Activated CD8-positive, alpha-beta T cell treated with anti-CD3 and anti-CD28 coated beads for 36 hours (primary cell): ENCODE results near the gene PTPRN2. TPM values are rescaled to one million over a fixed set of nuclear protein-coding genes. Genes with fewer than 3 reads are reported as not detected.

Experiments used
- ATAC-seq: fragments of 200-7000 bp; cut with Tn5 transposase; one replicate; pipeline ENCODE4 v1.10.0; 2021; ENCODE audit warnings: mild to moderate bottlenecking, moderate library complexity
- CTCF ChIA-PET: fragments of 350-600 bp; sonication (Branson Sonifier 250); formaldehyde crosslinking; loops from one replicate; lab custom pipeline; 2021; ENCODE audit warnings: antibody characterized with exemption; lab: Charles Lee
- POLR2A ChIA-PET: fragments of 350-600 bp; sonication (Branson Sonifier 250); formaldehyde crosslinking; loops from one replicate; lab custom pipeline; 2021; ENCODE audit warnings: antibody characterized with exemption; lab: Charles Lee
- DNase-seq: peaks from one replicate; pipeline ENCODE4 v3.0.0-alpha.2; 2020
- H3K27ac Mint-ChIP-seq: one replicate; pipeline ENCODE4 v1.8.0; 2021; ENCODE audit warnings: mild to moderate bottlenecking, mixed read lengths
- H3K27me3 Mint-ChIP-seq: one replicate; pipeline ENCODE4 v1.8.0; 2021; ENCODE audit warnings: mixed read lengths
- H3K36me3 Mint-ChIP-seq: one replicate; pipeline ENCODE4 v1.8.0; 2021; ENCODE audit warnings: low read depth, mixed read lengths
- H3K4me1 Mint-ChIP-seq: one replicate; pipeline ENCODE4 v1.8.0; 2021; ENCODE audit warnings: low read depth, mixed read lengths
- H3K4me3 Mint-ChIP-seq: one replicate; pipeline ENCODE4 v1.8.0; 2021; ENCODE audit warnings: mild to moderate bottlenecking, moderate library complexity, mixed read lengths
- H3K9me3 Mint-ChIP-seq: one replicate; pipeline ENCODE4 v1.8.0; 2021; ENCODE audit warnings: mixed read lengths
- intact Hi-C: fragments of 100-400 bp; cut with micrococcal nuclease; formaldehyde crosslinking; loops from one replicate; pipeline ENCODE4 v1.10.0; 2022
- total RNA-seq, 2 experiments: library from RNA; stranded (reverse); gene quantifications; one replicate each; pipeline ENCODE4 v1.2.3, GENCODE V29; 2021
- TF ChIP-seq, protein P1 (sequence below): fragments of 200-600 bp; IDR thresholded peaks from one replicate; pipeline ENCODE4 v1.8.0; 2022; ENCODE audit warnings: antibody characterized with exemption, mild to moderate bottlenecking

Gene PTPRN2
- total RNA-seq, 2 experiments from 2014 or later = 0.49 to 0.65 TPM

- TF ChIP-seq, protein P1, sequence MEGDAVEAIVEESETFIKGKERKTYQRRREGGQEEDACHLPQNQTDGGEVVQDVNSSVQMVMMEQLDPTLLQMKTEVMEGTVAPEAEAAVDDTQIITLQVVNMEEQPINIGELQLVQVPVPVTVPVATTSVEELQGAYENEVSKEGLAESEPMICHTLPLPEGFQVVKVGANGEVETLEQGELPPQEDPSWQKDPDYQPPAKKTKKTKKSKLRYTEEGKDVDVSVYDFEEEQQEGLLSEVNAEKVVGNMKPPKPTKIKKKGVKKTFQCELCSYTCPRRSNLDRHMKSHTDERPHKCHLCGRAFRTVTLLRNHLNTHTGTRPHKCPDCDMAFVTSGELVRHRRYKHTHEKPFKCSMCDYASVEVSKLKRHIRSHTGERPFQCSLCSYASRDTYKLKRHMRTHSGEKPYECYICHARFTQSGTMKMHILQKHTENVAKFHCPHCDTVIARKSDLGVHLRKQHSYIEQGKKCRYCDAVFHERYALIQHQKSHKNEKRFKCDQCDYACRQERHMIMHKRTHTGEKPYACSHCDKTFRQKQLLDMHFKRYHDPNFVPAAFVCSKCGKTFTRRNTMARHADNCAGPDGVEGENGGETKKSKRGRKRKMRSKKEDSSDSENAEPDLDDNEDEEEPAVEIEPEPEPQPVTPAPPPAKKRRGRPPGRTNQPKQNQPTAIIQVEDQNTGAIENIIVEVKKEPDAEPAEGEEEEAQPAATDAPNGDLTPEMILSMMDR = no peak
- H3K27ac Mint-ChIP-seq = no peak overlapping the region
- H3K27me3 Mint-ChIP-seq = no peaks in the 10 kb centered on the region
- ChIA-PET CTCF (no interaction called here), POLR2A (no interaction called here)
- H3K4me1 Mint-ChIP-seq = no peaks in the 10 kb centered on the region
- no peak overlapping the region for H3K4me3 Mint-ChIP-seq
- DNase-seq (no peak), ATAC-seq (no peak)
- no peaks in the 10 kb centered on the region for H3K36me3 Mint-ChIP-seq
- intact Hi-C loops = no loop called here
- H3K9me3 Mint-ChIP-seq = no peaks in the 10 kb centered on the region
Observed at GRCh38 chr7:158022601-158023000, 565.0 kb downstream of the PTPRN2 start.

DNA sequence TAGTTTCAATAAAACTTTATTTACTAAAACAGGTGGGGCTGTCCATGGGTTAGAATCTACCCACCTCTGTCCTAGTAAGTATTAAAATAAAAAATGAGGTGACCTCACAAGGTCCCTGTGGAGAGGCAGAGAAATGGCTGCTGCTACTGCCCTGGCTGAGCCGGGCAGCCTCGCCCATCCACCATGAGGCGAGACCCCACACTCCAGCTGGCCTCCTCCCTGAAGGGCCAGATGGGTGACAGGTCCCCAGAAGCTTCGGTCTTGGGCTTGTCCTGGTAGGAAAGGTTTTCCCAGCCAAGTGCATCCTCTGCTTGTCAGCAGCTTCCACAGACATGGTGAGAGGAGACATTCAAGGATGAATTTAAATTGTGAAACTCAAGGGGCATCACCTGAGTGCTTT lies 565.8 kb downstream of the PTPRN2 start:
- TF ChIP-seq, protein P1 = no peak
- CTCF ChIA-PET = no interaction called here
- DNase-seq = no peak
- no peak for ATAC-seq
- Mint-ChIP-seq H3K4me1 (no peaks in the 10 kb centered on the region), H3K36me3 (no peaks in the 10 kb centered on the region), H3K4me3 (no peak overlapping the region), H3K9me3 (no peaks in the 10 kb centered on the region), H3K27me3 (no peaks in the 10 kb centered on the region), H3K27ac (no peak overlapping the region)
- intact Hi-C loops = no loop called here
- POLR2A ChIA-PET = no interaction called here

DNA sequence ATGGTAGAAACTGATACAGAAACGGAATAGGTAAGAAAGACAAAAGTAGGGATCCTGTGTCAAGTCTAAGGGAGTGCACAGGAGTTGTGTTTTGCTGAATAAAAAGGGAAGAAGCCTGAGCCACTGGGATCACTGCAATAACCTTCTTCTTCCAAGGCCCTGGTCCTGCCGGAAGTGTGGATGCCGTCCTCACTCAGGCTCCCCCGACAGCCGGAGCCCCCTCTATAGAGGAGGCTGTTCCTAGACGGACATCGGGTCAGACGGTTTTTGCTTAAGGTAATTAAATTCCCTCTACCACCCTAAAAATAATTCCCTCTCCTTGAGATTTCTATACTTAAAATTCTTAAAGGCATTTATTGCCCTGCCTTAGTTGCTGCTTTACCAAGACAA lies 566.9 kb downstream of the PTPRN2 start:
- Mint-ChIP-seq H3K27ac (no peak overlapping the region), H3K36me3 (no peaks in the 10 kb centered on the region)
- no peak for DNase-seq

DNA sequence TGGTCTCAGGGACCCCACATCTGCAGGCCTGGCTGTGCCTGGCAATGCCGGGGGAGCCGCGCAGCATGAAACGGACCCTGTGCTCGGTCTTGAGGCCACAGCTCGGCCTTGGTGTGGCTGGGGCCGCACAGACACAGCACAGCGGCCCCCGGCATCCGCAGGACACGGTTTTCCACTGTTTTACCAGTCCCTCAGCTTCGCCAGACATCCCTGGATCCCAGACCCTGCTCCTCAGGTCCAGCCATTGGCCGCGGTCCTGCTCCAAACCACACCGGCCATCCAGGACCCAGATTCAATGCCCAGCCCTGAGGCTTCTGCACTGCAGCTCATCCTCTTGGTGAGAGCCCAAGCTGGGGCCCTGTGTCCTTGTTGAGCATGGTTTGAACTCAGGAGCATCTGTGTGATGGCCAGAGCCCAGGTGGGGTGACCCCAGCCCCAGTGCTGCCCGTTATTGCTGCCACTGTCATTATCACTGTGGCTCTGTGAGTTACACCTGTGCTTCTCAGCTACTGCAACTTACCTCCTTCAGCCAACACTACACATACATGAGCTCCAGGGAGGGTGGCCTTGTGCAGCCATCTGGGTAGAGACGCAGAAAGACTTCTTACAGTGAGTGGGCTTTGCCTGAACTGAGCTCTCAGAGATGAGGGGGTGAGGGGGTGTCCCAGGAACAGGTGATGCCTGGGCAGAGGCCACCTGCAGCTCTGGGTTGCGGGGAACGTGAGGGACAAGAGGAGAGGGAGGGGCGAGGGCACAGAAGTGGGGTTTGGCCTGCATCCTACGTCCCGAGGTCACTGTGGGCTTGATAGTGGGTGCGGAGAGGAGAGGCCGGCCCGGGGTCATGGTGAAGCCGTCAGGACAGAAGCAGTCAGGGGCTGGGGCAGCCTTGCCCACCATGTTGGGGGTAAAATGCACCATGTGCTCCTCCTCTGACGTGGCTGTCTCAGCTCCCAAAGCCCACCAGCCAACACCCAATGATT lies 567.6 kb downstream of the PTPRN2 start:
- no peak for DNase-seq
- H3K27ac Mint-ChIP-seq = no peak overlapping the region
- no peaks in the 10 kb centered on the region for H3K36me3 Mint-ChIP-seq
- no peaks in the 10 kb centered on the region for H3K4me1 Mint-ChIP-seq
- TF ChIP-seq, protein P1 = no peak
- intact Hi-C loops = no loop called here
- ChIA-PET POLR2A (no interaction called here), CTCF (no interaction called here)
- no peaks in the 10 kb centered on the region for H3K27me3 Mint-ChIP-seq
- ATAC-seq = no peak
- H3K4me3 Mint-ChIP-seq = no peak overlapping the region
- no peaks in the 10 kb centered on the region for H3K9me3 Mint-ChIP-seq

More for the DNA sequence above, 566.9 kb downstream of the PTPRN2 start:
- intact Hi-C loops = no loop called here
- H3K9me3 Mint-ChIP-seq = no peaks in the 10 kb centered on the region
- H3K4me1 Mint-ChIP-seq = no peaks in the 10 kb centered on the region
- ATAC-seq = no peak
- no peak overlapping the region for H3K4me3 Mint-ChIP-seq
- H3K27me3 Mint-ChIP-seq = no peaks in the 10 kb centered on the region
- TF ChIP-seq, protein P1 = no peak
- CTCF ChIA-PET = no interaction called here
- POLR2A ChIA-PET = no interaction called here

DNA sequence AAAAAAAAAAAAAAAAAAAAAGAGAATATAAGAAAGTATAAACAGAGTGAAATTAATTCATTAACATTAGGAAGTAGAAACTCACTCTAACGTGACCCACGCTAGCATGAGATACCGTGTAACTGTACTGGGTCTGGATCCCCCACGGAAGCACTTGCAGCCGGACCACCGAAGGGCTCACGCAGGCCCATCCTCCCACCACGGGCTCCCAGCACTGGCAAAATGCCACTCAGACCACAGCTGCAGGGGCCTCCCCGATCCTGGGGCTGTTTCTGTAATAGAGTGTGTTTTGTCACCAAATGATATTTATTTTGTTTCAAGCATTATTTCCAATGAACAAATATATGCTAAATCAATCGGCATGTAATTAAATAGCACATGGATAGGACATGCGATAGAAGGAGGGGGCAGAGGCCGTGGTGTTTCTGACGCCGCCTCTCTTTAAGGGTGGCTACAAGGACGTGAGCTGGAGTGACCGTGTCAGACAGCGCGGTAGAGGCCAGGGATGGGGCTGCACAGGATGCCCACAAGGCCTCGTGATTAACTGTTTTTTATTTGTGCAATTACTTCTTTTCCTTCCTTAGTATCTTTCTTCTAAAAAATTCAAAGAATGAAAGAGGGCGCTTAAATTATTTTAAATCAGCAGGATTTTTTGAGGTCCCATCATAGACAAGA lies 568.5 kb downstream of the PTPRN2 start:
- DNase-seq (no peak), ATAC-seq (no peak)
- Mint-ChIP-seq H3K4me1 (no peaks in the 10 kb centered on the region), H3K9me3 (no peaks in the 10 kb centered on the region), H3K27ac (no peak overlapping the region), H3K36me3 (no peaks in the 10 kb centered on the region), H3K27me3 (no peaks in the 10 kb centered on the region), H3K4me3 (no peak overlapping the region)
- ChIA-PET CTCF (no interaction called here), POLR2A (no interaction called here)
- intact Hi-C loops = no loop called here
- TF ChIP-seq, protein P1 = no peak
